HG03558 (cell line): ENCODE measurements around the gene VCX2.
"Not testable (repeated sequence)": the region's sequence is repeated elsewhere in the genome, so short reads cannot be mapped to it uniquely, and the experiment has no call there.

Experiments used
- ATAC-seq: cut with Tn5 transposase; IDR thresholded peaks from one replicate; pipeline ENCODE4 v1.9.1; 2021; ENCODE audit warnings: moderate number of reproducible peaks; ENCODE audit not compliant: unreplicated experiment; ENCODE audit errors: extremely low read depth

Gene VCX2

DNA sequence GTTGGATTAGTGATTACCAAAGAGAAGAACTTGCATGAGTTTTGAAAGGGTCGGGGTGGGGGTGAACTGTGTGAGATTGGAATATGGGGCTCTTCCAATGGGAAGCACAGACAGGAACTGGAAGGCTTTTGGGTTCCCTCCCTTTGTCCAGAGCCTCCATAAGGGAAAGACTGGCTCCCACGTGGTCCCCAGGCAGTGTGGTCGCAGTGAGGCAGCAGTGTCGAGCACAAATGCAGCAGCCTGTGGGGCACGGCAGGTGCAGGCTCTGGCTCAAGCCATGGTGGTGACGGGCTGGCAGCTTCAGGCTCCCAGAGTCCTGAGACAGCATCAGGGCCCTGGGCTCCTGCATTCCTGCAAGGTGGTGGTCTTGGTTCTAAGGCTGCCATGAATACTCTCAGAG, 45.5 kb downstream of the VCX2 start:
- ATAC-seq, result no peak

DNA sequence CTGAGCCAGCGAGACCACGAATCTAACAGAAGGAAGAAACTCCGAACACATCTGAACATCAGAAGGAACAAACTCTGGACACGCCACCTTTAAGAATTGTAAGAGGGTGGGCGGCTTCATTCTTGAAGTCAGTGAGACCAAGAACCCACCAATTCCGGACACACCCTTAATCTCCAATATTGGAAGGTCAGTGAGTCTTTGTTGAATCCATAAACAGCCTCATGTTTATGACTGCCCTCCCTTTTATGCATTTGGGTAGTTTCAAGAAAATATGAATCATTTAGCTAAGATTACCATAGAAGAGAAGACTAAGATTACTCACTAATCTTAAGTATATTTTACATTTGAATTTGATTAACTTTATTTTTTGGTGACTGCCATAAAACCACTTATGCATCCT, 48.5 kb downstream of the VCX2 start:
- ATAC-seq, result no peak

DNA sequence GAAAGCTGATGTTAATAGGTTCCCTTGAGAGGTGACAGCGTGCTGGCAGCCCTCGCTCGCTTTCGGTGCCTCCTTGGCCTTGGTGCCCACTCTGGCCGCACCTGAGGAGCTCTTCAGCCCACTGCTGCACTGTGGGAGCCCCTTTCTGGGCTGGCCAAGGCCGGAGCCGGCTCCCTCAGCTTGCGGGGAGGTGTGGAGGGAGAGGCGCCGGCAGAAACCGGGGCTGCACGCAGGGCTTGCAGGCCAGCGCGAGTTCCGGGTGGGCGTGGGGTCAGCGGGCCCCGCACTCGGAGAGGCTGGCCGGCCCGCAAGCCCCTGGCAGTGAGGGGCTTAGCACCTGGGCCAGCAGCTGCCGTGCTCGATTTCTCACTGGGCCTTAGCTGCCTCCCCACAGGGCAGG, 49.7 kb downstream of the VCX2 start:
- not testable (repeated sequence) for ATAC-seq
